ENCODE results near the gene TP53INP2.

Gene TP53INP2

GRCh38 chr20:34693414-34693813 lies 10.7 kb upstream of the TP53INP2 start:
- no peak overlapping the region for H3K4me3 ChIP-seq (ENCODE audit: low read length)
- no peak for TF ChIP-seq CTCF (IDR thresholded peaks at IDR 0.05; ENCODE audit: insufficient read depth, low read depth, low read length, missing control alignments)
- no peak for DNase-seq (ENCODE audit: low read depth)

GRCh38 chr20:34701405-34702085 lies 2.6 kb upstream of the TP53INP2 start:
- H3K4me3 ChIP-seq (ENCODE audit: low read length), result no peak overlapping the region
- DNase-seq (ENCODE audit: low read depth), result no peak
- no peak for TF ChIP-seq CTCF (IDR thresholded peaks at IDR 0.05; ENCODE audit: insufficient read depth, low read depth, low read length, missing control alignments)

GRCh38 chr20:34703061-34703423 lies 1.1 kb upstream of the TP53INP2 start:
- DNase-seq (ENCODE audit: low read depth), result no peak
- TF ChIP-seq CTCF (IDR thresholded peaks at IDR 0.05; ENCODE audit: insufficient read depth, low read depth, low read length, missing control alignments), result no peak
- peak overlapping the region; percentile 75 for H3K4me3 ChIP-seq (ENCODE audit: low read length)

- peak; percentile 29 for TF ChIP-seq CTCF (IDR thresholded peaks at IDR 0.05; ENCODE audit: insufficient read depth, low read depth, low read length, missing control alignments)
- peak; percentile 46 for DNase-seq (ENCODE audit: low read depth)
- peak overlapping the region; percentile 75 for H3K4me3 ChIP-seq (ENCODE audit: low read length)
Measured at GRCh38 chr20:34703424-34704176, 544 bp upstream of the TP53INP2 start.

GRCh38 chr20:34705008-34705396 lies 858 bp downstream of the TP53INP2 start:
- TF ChIP-seq CTCF (IDR thresholded peaks at IDR 0.05; ENCODE audit: insufficient read depth, low read depth, low read length, missing control alignments), result no peak
- DNase-seq (ENCODE audit: low read depth), result no peak

GRCh38 chr20:34705397-34706301 lies 1.5 kb downstream of the TP53INP2 start:
- H3K4me3 ChIP-seq (ENCODE audit: low read length), result peak overlapping the region; percentile 75
- no peak for TF ChIP-seq CTCF (IDR thresholded peaks at IDR 0.05; ENCODE audit: insufficient read depth, low read depth, low read length, missing control alignments)
- peak; percentile 69 for DNase-seq (ENCODE audit: low read depth)

More at GRCh38 chr20:34705008-34705396, 858 bp downstream of the TP53INP2 start:
- peak overlapping the region; percentile 75 for H3K4me3 ChIP-seq (ENCODE audit: low read length)

Data from epithelial cell of esophagus (primary cell).